ENCODE data around the gene SFMBT2.

DNA sequence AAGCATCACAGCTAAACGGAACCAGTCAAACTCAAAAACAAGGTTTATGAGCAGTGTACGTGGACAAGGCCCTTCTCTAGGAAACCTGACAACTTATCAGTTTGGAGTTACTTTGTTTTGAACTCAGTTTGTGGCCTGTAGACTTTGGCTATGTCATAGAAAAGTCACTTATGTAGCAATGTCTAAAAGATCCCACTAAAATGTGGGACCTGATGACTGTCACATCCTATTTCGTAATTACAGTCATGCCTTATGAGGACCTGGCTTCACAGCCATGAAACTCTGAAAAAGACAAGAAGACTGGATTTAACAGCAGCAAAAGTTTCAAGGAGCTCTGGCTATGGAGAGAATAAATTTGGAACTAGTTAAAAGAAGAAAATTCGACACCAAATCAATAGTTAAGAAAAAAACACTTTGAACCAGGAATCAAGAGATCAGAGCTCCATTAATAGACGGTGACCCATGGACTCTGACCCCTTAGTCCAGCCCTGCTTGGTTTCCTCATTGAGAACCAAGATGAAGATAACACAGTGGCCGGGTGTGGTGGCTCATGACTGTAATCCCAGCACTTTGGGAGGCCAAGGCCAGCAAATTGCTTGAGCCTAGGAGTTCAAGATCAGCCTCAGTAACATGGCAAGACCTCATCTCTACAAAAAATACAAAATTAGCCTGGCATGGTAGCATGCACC, 204.3 kb downstream of the SFMBT2 start:
- no peak for TF ChIP-seq YY1 (IDR thresholded peaks at IDR 0.05; ENCODE audit: insufficient read depth, insufficient read length)
- TF ChIP-seq SUZ12 (IDR thresholded peaks at IDR 0.05; ENCODE audit: extremely low read depth, insufficient read depth, insufficient read length), result no peak

Measured in NT2/D1 (cell line).